Measurements from ENCODE around the gene RPUSD1. TPM values are rescaled to one million over a fixed set of nuclear protein-coding genes. Genes with fewer than 3 reads are reported as not detected.
A peak's percentile ranks its signal among the peaks of the same experiment; 100 is the strongest.

The RPUSD1 gene
- total RNA-seq, 1 experiment from 2014 or later, result 24.9 TPM

DNA sequence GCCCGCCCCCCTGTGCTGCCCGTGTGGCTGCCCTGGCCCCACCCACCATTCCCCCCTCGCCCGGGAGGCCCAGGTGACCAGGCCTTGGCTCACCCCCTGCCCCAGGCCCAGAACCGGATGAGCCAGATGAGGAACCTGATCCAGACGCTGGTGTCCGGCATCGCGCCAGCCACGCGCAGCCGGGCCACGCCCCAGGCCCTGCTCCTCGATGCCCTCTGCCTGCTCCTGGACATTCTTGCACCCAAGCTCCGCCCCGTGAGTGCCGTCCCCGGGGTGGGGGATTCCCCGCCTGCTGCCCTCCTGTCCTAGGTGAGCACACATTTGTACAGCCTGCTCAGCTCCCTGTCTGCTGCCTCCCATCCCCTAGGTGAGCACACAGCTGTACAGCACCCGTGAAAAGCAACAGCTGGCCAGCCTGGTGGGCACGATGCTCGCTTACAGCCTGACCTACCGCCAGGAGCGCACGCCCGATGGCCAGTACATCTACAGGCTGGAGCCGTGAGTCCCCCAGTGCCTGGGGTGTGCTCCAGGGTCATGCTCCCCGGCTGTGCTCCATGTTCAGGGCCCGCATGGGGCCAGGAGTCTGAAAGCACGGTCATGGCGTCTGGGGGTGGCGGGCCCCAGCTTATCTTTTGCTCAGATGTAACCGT is 7.5 kb upstream of the RPUSD1 start:
- peaks cover 5% of the 10 kb centered on the region for H3K4me1 Mint-ChIP-seq (ENCODE audit: insufficient read depth, unreplicated experiment)
- BruUV-seq (replicated peaks), result no TSS peak
- ChIA-PET POLR2A (interaction anchor here (1.4 kb wide), 1 partner anchor 55 kb away, joined by 4 read pairs; the partner anchor contains the start of gene CIAO3), CTCF (interaction anchor here (0.5 to 0.7 kb wide), 2 partner anchors 260 to 311 kb away, joined by 3 read pairs; no protein-coding TSS in a partner anchor)
- H3K4me3 Mint-ChIP-seq (ENCODE audit: unreplicated experiment), result peak overlapping the region; percentile 57
- H3K9me3 Mint-ChIP-seq (ENCODE audit: unreplicated experiment), result no peaks in the 10 kb centered on the region
- no peaks in the 10 kb centered on the region for H3K27me3 Mint-ChIP-seq (ENCODE audit: insufficient read depth, unreplicated experiment)
- H3K27ac Mint-ChIP-seq (ENCODE audit: low read depth, unreplicated experiment), result no peak overlapping the region
- intact Hi-C loops (cut with micrococcal nuclease), result no loop called here
- peak; percentile 83 for DNase-seq (ENCODE audit: unreplicated experiment)
- peaks cover 9% of the 10 kb centered on the region for H3K36me3 Mint-ChIP-seq (ENCODE audit: insufficient read depth, unreplicated experiment)
- TF ChIP-seq, protein P1, sequence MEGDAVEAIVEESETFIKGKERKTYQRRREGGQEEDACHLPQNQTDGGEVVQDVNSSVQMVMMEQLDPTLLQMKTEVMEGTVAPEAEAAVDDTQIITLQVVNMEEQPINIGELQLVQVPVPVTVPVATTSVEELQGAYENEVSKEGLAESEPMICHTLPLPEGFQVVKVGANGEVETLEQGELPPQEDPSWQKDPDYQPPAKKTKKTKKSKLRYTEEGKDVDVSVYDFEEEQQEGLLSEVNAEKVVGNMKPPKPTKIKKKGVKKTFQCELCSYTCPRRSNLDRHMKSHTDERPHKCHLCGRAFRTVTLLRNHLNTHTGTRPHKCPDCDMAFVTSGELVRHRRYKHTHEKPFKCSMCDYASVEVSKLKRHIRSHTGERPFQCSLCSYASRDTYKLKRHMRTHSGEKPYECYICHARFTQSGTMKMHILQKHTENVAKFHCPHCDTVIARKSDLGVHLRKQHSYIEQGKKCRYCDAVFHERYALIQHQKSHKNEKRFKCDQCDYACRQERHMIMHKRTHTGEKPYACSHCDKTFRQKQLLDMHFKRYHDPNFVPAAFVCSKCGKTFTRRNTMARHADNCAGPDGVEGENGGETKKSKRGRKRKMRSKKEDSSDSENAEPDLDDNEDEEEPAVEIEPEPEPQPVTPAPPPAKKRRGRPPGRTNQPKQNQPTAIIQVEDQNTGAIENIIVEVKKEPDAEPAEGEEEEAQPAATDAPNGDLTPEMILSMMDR (IDR thresholded peaks at IDR 0.05; ENCODE audit: unreplicated experiment), result no peak

DNA sequence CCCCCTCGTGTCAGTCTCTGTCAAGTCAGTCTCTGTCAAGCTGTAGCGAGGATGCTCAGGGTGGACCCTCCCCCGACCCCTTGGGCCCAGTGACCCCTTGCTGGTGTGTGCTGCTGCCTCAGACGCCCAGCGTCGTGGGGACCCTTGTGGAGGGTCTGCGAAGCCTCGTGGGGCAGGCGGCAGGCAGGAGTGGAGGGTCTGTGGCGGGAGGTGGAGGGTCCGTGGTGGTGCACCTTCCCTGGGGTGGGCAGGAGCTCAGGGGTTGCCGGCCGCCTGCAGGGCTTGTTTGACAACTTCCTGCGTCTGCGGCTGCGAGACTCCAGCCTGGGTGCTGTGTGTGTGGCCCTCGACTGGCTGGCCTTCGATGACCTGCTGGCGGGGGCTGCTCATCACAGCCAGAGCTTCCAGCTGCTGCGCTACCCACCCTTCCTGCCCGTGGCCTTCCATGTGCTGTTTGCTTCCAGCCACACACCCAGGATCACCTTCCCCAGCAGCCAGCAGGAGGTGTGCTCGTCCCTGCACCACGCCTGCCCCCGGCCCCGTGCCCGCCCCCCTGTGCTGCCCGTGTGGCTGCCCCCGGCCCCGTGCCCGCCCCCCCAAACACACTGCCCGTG is 6.8 kb upstream of the RPUSD1 start:
- CTCF ChIA-PET, result no interaction called here
- Mint-ChIP-seq H3K27ac (ENCODE audit: low read depth, unreplicated experiment) (no peak overlapping the region), H3K27me3 (ENCODE audit: insufficient read depth, unreplicated experiment) (no peaks in the 10 kb centered on the region), H3K4me3 (ENCODE audit: unreplicated experiment) (no peak overlapping the region), H3K4me1 (ENCODE audit: insufficient read depth, unreplicated experiment) (peaks cover 5% of the 10 kb centered on the region), H3K9me3 (ENCODE audit: unreplicated experiment) (no peaks in the 10 kb centered on the region), H3K36me3 (ENCODE audit: insufficient read depth, unreplicated experiment) (peaks cover 9% of the 10 kb centered on the region)
- no peak for DNase-seq (ENCODE audit: unreplicated experiment)
- intact Hi-C loops (cut with micrococcal nuclease), result no loop called here
- TF ChIP-seq, protein P1 (IDR thresholded peaks at IDR 0.05; ENCODE audit: unreplicated experiment), result no peak
- no TSS peak for BruUV-seq (replicated peaks)
- POLR2A ChIA-PET, result interaction anchor here (1.4 kb wide), 1 partner anchor 54 kb away, joined by 4 read pairs; the partner anchor contains the start of gene CIAO3

DNA sequence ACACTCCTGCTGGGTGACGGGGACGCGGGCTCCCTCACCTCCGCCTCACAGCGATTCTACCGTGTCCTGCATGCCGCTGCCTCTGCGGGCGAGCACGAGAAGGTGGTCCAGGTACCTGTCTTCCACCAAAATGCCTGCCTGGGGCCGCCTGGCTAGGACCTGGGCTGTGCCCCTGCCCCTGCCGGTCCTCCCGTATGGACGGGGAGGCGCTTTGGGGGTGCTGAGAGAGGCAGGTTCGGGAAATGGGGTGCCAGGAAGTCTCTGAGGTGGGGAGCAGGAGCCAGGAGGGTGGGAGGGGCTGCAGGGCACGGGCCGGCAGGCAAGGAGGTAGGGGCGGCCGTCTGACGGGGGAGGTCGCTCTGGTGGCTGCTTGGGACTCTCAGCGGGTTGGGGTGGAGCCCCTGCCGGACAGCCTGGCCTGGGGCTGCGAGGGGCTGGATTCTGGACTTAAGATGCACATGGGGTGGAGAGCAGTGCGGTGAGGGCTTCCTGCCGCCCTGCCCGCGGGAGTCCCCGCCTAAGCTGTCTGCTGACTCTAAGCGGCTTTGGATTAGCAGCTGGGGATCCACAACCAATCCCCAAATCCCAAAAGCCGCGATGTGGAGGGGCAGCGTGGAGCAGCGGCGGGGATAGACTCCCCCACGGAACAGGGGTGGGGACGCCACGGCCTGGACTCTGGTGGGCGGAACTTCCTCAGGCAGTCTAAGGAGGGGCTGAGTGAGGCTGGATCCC is 6.1 kb upstream of the RPUSD1 start:
- Mint-ChIP-seq H3K4me3 (ENCODE audit: unreplicated experiment) (no peak overlapping the region), H3K4me1 (ENCODE audit: insufficient read depth, unreplicated experiment) (peaks cover 5% of the 10 kb centered on the region), H3K9me3 (ENCODE audit: unreplicated experiment) (no peaks in the 10 kb centered on the region), H3K36me3 (ENCODE audit: insufficient read depth, unreplicated experiment) (peaks cover 9% of the 10 kb centered on the region), H3K27ac (ENCODE audit: low read depth, unreplicated experiment) (no peak overlapping the region), H3K27me3 (ENCODE audit: insufficient read depth, unreplicated experiment) (no peaks in the 10 kb centered on the region)
- ChIA-PET POLR2A (no interaction called here), CTCF (no interaction called here)
- intact Hi-C loops (cut with micrococcal nuclease), result no loop called here
- TF ChIP-seq, protein P1 (IDR thresholded peaks at IDR 0.05; ENCODE audit: unreplicated experiment), result no peak
- DNase-seq (ENCODE audit: unreplicated experiment), result no peak
- no TSS peak for BruUV-seq (replicated peaks)

DNA sequence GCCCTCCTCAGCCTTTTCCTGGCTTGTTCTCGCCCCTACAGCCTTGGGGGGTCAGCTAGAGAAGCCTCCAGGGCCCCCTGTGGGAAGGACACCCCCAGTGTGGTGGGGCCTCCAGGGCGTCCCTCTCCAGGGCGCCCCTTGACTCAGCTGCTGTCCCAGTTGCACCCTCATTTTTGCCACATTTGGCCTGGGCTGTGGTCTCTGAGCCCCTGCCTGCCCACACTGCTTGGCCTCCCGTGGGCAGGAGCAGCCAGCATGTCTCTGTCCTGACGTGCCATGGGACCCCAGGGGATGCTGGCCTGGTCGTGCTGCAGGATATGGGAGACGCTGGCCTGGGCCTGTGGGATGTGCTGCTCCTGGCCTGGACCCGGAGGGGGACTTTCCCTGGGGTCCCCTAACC is 5.2 kb upstream of the RPUSD1 start:
- POLR2A ChIA-PET, result no interaction called here
- H3K27ac Mint-ChIP-seq (ENCODE audit: low read depth, unreplicated experiment), result no peak overlapping the region
- H3K4me3 Mint-ChIP-seq (ENCODE audit: unreplicated experiment), result no peak overlapping the region
- no peaks in the 10 kb centered on the region for H3K9me3 Mint-ChIP-seq (ENCODE audit: unreplicated experiment)
- BruUV-seq (replicated peaks), result no TSS peak
- peaks cover 9% of the 10 kb centered on the region for H3K36me3 Mint-ChIP-seq (ENCODE audit: insufficient read depth, unreplicated experiment)
- intact Hi-C loops (cut with micrococcal nuclease), result no loop called here
- H3K27me3 Mint-ChIP-seq (ENCODE audit: insufficient read depth, unreplicated experiment), result no peaks in the 10 kb centered on the region
- TF ChIP-seq, protein P1 (IDR thresholded peaks at IDR 0.05; ENCODE audit: unreplicated experiment), result no peak
- peaks cover 5% of the 10 kb centered on the region for H3K4me1 Mint-ChIP-seq (ENCODE audit: insufficient read depth, unreplicated experiment)
- no peak for DNase-seq (ENCODE audit: unreplicated experiment)
- CTCF ChIA-PET, result interaction anchor here (0.6 kb wide), 1 partner anchor 117 kb away, joined by 3 read pairs; no protein-coding TSS in a partner anchor

Data from MCF 10A (cell line).